HL-60 (cell line): ENCODE data around the gene APOBEC3B.

ENCODE experiments used
- GABPA ChIP-seq: IDR thresholded peaks from 2 replicates; pipeline ENCODE4 v1.6.1; 2012; ENCODE audit warnings: low read depth
- POLR2AphosphoS5 ChIP-seq: IDR thresholded peaks from 2 replicates; pipeline ENCODE4 v1.6.1; 2012; ENCODE audit warnings: low read depth
- SPI1 ChIP-seq: IDR thresholded peaks from 2 replicates; pipeline ENCODE4 v1.6.1; 2012; ENCODE audit warnings: low read depth, mild to moderate bottlenecking, borderline replicate concordance
- TF ChIP-seq, protein P1 (sequence below): IDR thresholded peaks from one replicate; pipeline ENCODE4 v1.5.1; 2011; ENCODE audit warnings: low read length, control low read depth, inconsistent platforms; ENCODE audit not compliant: insufficient read depth
- TF ChIP-seq, protein P2 (sequence below): IDR thresholded peaks from 2 replicates; pipeline ENCODE4 v1.6.1; 2012; ENCODE audit warnings: low read depth; ENCODE audit not compliant: insufficient replicate concordance

DNA sequence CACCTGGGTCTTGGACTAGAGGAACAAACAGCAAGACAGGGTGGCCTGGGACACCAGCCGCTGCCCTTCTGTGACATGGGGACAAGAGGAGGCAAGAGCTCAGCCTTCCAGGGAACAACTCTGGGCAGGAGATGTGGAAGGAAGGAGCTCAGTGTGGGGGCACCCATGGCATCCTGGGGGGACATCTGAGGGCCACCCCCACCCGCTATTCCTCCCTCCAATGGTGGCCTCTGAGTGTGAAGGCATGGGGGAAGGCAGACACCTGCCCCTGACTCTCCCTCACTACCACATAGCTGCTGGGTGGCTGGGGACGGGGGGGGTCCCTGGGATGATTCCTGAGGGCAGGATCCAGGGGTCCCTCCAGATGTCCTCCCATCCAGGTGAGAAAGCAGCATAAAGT, 4.5 kb downstream of the APOBEC3B start:
- TF ChIP-seq, protein P1, sequence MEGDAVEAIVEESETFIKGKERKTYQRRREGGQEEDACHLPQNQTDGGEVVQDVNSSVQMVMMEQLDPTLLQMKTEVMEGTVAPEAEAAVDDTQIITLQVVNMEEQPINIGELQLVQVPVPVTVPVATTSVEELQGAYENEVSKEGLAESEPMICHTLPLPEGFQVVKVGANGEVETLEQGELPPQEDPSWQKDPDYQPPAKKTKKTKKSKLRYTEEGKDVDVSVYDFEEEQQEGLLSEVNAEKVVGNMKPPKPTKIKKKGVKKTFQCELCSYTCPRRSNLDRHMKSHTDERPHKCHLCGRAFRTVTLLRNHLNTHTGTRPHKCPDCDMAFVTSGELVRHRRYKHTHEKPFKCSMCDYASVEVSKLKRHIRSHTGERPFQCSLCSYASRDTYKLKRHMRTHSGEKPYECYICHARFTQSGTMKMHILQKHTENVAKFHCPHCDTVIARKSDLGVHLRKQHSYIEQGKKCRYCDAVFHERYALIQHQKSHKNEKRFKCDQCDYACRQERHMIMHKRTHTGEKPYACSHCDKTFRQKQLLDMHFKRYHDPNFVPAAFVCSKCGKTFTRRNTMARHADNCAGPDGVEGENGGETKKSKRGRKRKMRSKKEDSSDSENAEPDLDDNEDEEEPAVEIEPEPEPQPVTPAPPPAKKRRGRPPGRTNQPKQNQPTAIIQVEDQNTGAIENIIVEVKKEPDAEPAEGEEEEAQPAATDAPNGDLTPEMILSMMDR: no peak
- TF ChIP-seq SPI1 (no peak), GABPA (no peak), POLR2AphosphoS5 (no peak)
- TF ChIP-seq, protein P2, sequence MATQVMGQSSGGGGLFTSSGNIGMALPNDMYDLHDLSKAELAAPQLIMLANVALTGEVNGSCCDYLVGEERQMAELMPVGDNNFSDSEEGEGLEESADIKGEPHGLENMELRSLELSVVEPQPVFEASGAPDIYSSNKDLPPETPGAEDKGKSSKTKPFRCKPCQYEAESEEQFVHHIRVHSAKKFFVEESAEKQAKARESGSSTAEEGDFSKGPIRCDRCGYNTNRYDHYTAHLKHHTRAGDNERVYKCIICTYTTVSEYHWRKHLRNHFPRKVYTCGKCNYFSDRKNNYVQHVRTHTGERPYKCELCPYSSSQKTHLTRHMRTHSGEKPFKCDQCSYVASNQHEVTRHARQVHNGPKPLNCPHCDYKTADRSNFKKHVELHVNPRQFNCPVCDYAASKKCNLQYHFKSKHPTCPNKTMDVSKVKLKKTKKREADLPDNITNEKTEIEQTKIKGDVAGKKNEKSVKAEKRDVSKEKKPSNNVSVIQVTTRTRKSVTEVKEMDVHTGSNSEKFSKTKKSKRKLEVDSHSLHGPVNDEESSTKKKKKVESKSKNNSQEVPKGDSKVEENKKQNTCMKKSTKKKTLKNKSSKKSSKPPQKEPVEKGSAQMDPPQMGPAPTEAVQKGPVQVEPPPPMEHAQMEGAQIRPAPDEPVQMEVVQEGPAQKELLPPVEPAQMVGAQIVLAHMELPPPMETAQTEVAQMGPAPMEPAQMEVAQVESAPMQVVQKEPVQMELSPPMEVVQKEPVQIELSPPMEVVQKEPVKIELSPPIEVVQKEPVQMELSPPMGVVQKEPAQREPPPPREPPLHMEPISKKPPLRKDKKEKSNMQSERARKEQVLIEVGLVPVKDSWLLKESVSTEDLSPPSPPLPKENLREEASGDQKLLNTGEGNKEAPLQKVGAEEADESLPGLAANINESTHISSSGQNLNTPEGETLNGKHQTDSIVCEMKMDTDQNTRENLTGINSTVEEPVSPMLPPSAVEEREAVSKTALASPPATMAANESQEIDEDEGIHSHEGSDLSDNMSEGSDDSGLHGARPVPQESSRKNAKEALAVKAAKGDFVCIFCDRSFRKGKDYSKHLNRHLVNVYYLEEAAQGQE: no peak
